Activated T-helper 2 cell treated with anti-CD3 and anti-CD28 coated beads, Interferon-gamma antibody, Interleukin-2, Interleukin-4, amounts not matched to agents 10 μg/mL and 5 μg/mL and 100 μg/mL, durations not matched to agents 14 hours and 24 hours and 36 hours (primary cell): ENCODE results near the gene PNPLA2. TPM values are rescaled to one million over a fixed set of nuclear protein-coding genes. Genes with fewer than 3 reads are reported as not detected.

Experiments
- DNase-seq: peaks from one replicate; pipeline ENCODE4 v3.0.0; 2021; ENCODE audit warnings: low spot score
- H3K27ac Mint-ChIP-seq: one replicate; pipeline ENCODE4 v1.8.0; 2021; ENCODE audit warnings: mixed read lengths
- H3K27me3 Mint-ChIP-seq: one replicate; pipeline ENCODE4 v1.8.0; 2021; ENCODE audit warnings: low read depth, mixed read lengths
- H3K36me3 Mint-ChIP-seq: one replicate; pipeline ENCODE4 v1.8.0; 2021; ENCODE audit warnings: low read depth, mixed read lengths
- H3K4me1 Mint-ChIP-seq: one replicate; pipeline ENCODE4 v1.8.0; 2021; ENCODE audit warnings: low read depth, mixed read lengths
- H3K4me3 Mint-ChIP-seq: one replicate; pipeline ENCODE4 v1.8.0; 2021; ENCODE audit warnings: low read depth, mild to moderate bottlenecking, moderate library complexity, mixed read lengths
- H3K9me3 Mint-ChIP-seq: one replicate; pipeline ENCODE4 v1.8.0; 2021; ENCODE audit warnings: mixed read lengths
- intact Hi-C: fragments of 100-400 bp; cut with micrococcal nuclease; formaldehyde crosslinking; loops from one replicate; pipeline ENCODE4 v1.15.1; 2023
- total RNA-seq: library from RNA; stranded (reverse); gene quantifications from 2 replicates; pipeline ENCODE4 v1.2.3, GENCODE V29; 2022

Gene PNPLA2
- total RNA-seq, 1 donor from 2014 or later = 56.1 TPM

DNA sequence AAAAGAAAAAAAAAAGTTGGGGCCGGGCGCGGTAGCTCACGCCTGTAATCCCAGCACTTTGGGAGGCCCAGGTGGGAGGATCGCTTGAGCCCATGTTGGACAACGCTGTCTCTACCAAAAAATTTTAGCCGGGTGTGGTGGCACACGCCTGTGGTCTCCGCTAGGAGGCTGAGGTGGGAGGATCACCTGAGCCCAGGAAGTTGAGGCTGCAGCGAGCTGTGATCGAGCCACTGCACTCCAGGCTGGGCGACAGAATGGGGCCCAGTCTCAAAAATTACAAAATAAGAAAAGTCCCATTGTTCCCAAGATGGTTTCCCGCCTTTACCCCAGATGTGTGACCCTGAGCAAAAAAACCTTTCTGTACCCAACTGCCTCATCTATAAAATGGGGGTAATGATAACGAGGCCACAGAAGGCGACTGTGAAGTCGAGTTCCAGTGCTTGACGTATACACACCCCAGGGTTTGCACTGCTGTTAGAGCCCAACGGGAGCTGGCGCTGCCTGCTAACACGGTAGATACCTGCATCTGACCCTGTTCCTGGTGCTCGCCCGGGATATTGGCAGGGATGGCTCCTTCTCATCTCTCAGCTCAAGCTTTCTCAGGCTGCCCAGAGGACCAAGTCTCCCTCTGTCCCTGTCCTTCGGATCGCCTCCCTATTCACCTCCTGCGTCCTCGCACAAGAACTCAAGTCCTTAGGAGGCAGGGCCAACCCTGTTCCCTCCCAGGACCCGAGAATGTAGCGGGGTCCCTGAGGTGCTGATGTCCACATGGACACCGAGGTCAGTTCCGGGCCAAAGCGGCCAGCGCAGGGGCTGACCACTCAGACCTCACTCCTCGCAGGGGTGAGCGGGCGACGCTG lies 10.1 kb upstream of the PNPLA2 start:
- no peak for DNase-seq
- Mint-ChIP-seq H3K4me3 (peak overlapping the region; percentile 90), H3K36me3 (peaks cover 40% of the 10 kb centered on the region), H3K27ac (peak overlapping the region; percentile 94), H3K4me1 (peaks cover 15% of the 10 kb centered on the region), H3K27me3 (no peaks in the 10 kb centered on the region), H3K9me3 (no peaks in the 10 kb centered on the region)
- intact Hi-C loops = loop anchor here (1.0 kb wide), 2 partner anchors 11 kb away; no protein-coding TSS in a partner anchor

DNA sequence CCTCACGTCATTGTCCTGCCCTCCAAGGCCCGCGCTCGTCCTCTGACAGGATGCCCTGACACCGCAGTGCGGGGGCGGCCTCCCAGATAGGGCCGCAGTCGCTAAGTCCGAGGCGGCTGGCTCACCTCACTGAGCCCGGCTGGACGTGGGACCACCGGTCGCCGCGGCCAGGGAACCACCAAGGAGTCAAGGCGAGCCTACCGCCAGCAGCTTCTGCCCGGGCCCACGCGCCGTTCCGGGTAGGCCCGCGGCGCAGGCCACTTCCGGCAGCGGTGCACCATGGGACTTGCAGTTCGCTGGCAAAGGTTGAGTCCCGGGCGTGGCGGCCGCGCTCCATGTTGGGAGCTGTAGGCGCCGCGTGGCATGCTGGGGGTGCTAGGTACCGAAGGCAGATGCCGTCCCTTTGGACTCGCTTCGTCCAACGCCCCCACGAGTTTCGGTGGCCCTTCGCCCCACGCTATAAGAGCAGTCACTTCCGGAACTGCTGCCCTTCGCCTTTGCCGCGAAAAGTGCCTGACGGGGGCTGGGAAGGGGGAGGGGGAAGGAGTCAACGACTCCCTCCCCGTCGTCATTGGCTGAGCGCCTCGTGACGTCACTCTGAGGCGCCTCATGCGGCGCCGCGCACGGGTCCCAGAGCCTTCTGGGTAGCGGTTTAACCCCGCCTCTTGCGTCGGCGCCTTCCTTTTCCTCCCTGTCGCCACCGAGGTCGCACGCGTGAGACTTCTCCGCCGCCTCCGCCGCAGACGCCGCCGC lies 9.3 kb upstream of the PNPLA2 start, which contains the start of gene RPLP2:
TSS of gene RPLP2 (plus strand) at position 681 of the 753 bp plus-strand sequence. CDS start 268 bp downstream, outside the sequence.
- H3K27me3 Mint-ChIP-seq = no peaks in the 10 kb centered on the region
- H3K27ac Mint-ChIP-seq = peak within 1 kb of the TSS; percentile 94
- DNase-seq = peak; percentile 95
- peak within 1 kb of the TSS; percentile 90 for H3K4me3 Mint-ChIP-seq
- H3K4me1 Mint-ChIP-seq = peaks cover 15% of the 10 kb centered on the region
- no peaks in the 10 kb centered on the region for H3K9me3 Mint-ChIP-seq
- H3K36me3 Mint-ChIP-seq = peaks cover 43% of the 10 kb centered on the region
- intact Hi-C loops = loop anchor here (1.0 kb wide), 2 partner anchors 10 to 12 kb away; no protein-coding TSS in a partner anchor

DNA sequence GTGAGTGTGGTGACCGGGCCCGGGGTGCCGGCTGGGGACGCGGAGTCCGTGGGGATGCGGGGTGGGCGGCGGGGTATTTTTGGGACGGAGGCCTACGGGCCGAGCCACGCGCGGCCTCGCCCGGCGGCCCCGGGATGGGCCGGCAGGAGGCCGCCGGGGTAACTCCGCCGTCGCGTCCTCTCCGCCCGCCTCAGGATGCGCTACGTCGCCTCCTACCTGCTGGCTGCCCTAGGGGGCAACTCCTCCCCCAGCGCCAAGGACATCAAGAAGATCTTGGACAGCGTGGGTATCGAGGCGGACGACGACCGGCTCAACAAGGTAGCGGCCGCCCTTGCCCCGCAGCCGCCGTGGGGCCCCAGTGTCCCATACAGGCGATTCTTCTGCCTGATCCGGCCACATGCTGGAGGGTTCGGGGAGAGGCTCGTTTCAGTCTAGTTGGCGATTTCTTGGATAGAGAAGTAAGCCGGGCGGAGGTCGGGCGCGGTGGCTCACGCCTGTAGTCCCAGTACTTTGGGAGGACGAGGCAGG lies 8.6 kb upstream of the PNPLA2 start:
- Mint-ChIP-seq H3K4me3 (peak overlapping the region; percentile 90), H3K9me3 (no peaks in the 10 kb centered on the region), H3K27ac (peak overlapping the region; percentile 94), H3K27me3 (no peaks in the 10 kb centered on the region), H3K36me3 (peaks cover 43% of the 10 kb centered on the region), H3K4me1 (peaks cover 15% of the 10 kb centered on the region)
- DNase-seq = no peak
- intact Hi-C loops = no loop called here

DNA sequence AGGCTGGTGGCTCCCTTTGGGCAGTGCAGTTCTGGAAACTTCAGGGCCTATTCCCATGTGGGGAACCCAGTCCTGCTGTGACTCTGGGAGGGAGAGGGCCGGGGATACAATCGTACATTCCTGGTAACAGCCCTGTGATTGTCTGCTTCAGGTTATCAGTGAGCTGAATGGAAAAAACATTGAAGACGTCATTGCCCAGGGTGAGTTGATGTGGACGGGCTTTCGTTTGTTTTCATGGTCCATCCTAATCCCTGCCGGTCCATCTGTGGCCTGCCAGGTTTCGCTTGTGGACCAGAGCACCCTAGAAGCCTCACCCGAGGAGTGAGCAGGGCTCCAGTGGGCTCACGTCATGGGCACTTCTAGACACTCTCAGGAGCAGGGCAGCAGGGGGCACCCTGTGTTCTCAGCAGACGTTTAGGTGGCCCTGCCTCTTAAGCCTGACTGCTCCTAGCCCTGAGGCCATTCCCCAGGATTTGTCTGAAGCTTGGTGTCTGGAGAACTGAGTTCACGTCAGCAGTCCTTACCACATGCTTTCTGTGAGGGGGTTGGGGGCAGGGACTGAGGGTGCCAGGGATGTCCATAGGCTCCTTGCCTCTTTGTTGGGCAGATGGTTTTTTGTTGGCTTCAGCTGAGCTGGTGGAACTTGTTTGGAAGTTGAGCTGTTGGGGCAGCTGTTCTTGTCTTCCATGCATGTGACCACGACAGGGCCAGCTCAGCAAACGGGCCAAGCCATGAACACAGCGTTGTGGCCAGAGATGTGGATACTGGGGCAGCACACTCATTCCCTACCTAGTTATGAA lies 7.1 kb upstream of the PNPLA2 start:
- Mint-ChIP-seq H3K4me1 (peaks cover 15% of the 10 kb centered on the region), H3K9me3 (no peaks in the 10 kb centered on the region), H3K27ac (peak overlapping the region; percentile 81), H3K27me3 (no peaks in the 10 kb centered on the region), H3K36me3 (peaks cover 46% of the 10 kb centered on the region), H3K4me3 (peak overlapping the region; percentile 90)
- DNase-seq = no peak
- intact Hi-C loops = no loop called here

DNA sequence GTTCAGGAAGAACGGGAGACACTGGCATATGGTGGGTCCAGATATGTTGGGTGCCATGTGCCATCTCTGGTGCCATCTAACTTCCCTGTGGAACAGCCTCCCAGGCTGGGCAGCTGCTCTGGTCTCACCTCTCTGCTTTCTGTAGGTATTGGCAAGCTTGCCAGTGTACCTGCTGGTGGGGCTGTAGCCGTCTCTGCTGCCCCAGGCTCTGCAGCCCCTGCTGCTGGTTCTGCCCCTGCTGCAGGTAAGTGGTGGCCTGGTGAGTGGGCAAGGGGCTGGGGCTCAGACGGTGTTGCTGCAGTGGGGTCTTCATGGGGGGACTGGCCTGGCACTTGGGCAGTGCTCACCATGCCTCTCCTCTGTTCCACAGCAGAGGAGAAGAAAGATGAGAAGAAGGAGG lies 6.3 kb upstream of the PNPLA2 start:
- Mint-ChIP-seq H3K4me1 (peaks cover 15% of the 10 kb centered on the region), H3K27me3 (no peaks in the 10 kb centered on the region), H3K4me3 (peak overlapping the region; percentile 37), H3K9me3 (no peaks in the 10 kb centered on the region), H3K27ac (peak overlapping the region; percentile 42), H3K36me3 (peaks cover 46% of the 10 kb centered on the region)
- intact Hi-C loops = no loop called here
- no peak for DNase-seq

DNA sequence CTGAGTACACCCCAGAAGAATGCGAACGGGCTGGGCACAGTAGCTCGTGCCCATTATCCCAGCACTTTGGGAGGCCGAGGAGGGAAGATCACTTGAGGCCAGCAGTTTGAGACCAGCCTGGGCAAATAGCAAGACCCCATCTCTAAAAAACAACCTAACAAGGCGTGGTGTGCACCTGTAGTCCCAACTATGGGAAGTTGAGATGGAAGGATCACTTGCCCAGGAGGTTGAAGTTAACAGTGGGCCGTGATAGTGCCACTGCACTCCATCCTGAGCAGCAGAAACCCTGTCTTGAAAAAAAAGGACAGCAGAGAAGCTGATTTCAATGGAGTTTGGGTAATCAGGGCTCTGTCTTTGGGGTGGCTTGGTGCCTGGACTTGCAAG lies 5.7 kb upstream of the PNPLA2 start:
- no peak overlapping the region for H3K4me3 Mint-ChIP-seq
- no peaks in the 10 kb centered on the region for H3K27me3 Mint-ChIP-seq
- DNase-seq = no peak
- peak overlapping the region; percentile 42 for H3K27ac Mint-ChIP-seq
- H3K9me3 Mint-ChIP-seq = no peaks in the 10 kb centered on the region
- intact Hi-C loops = no loop called here
- peaks cover 12% of the 10 kb centered on the region for H3K4me1 Mint-ChIP-seq
- peaks cover 42% of the 10 kb centered on the region for H3K36me3 Mint-ChIP-seq

DNA sequence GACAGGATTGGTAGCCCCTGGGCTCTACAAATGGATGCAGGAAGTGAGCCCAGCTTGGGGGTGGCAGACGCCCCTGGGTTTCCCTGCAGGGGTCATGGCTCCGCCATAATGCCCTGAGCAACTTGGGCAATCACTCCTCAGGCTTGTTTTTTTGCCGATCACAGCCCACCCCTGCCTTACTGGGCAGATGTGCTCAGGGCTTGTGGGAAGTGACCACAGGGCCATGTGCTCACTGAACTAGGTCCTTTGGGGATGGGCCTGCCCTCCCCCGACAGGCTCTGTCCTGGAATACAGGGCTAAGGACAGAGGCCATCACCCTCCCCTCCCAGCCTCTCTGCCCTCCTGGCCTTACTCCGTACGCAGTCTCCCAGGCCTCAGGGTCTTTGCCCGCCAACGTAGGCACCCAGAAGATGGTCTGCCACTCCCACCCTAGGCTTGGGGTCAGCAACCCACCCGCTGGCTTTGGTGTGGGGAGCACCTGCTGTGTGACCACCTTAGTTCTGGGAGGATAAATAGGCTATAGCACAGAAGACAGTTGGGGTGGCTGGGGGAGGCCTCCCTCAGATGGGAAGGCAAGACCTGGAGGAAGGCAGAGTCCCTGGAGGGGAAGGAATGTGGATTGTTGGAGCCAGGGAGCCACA lies 5.1 kb upstream of the PNPLA2 start:
- intact Hi-C loops = no loop called here
- DNase-seq = no peak
- Mint-ChIP-seq H3K9me3 (no peaks in the 10 kb centered on the region), H3K27ac (no peak overlapping the region), H3K36me3 (peaks cover 42% of the 10 kb centered on the region), H3K4me1 (peaks cover 13% of the 10 kb centered on the region), H3K4me3 (no peak overlapping the region), H3K27me3 (no peaks in the 10 kb centered on the region)

DNA sequence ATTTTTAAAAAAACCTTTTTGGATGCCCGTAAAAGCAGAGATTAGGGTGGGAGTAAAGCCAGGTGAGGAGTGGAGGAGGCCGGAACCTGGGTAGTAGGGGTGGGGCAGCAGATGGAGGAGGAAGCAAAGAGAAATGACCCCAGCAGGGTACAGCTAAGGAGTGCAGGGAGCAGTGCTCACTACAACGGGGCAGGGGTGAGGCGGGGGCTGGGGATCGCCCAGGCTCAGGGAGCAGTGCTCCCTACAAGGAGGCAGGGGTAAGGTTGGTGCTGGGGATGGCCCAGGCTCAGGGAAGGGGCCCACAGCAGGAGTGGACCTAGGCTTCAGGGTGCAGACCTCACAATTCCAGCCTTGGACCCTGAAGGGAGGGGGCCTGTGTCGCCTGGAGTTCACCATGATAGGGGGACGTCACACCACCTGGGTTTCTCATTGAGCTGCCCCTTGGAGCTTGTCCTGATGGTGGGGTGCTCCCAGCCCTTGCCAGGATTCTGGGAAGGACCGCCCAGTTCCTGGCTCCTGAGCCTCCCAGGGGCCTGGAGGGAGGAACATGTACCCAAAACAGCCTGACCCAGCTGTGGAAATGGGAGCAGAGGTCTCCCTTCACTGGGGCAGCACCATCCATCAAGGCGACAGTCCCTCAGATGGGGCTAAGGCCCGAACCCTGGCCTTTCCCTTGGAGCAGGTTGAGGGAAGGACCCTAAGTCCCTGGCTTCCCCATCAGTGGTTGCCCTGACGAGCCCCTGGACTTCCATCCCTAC lies 2.9 kb upstream of the PNPLA2 start:
- peaks cover 15% of the 10 kb centered on the region for H3K4me1 Mint-ChIP-seq
- H3K4me3 Mint-ChIP-seq = peak overlapping the region; percentile 45
- no peak overlapping the region for H3K27ac Mint-ChIP-seq
- intact Hi-C loops = loop anchor here (5.0 kb wide), 1 partner anchor 609 kb away; the partner anchor contains the start of genes BET1L and RIC8A
- H3K27me3 Mint-ChIP-seq = no peaks in the 10 kb centered on the region
- peaks cover 32% of the 10 kb centered on the region for H3K36me3 Mint-ChIP-seq
- DNase-seq = no peak
- H3K9me3 Mint-ChIP-seq = no peaks in the 10 kb centered on the region

DNA sequence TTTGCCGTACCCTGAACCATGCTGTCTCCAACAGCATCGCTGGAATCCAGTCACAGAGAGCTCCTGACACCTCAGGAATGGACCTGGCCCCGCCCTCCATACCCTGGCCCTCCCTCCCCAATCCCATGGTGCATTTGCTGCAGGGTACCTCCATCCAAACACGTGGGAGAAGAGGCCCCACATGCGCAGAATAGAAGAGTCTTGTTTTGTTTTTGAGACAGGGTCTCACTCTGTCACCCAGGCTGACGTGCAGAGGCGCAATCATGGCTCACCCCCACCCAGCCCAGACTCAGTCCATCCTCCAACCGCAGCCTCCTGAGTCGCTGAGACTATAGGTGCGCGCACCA lies 2.3 kb upstream of the PNPLA2 start:
- no peak overlapping the region for H3K27ac Mint-ChIP-seq

DNA sequence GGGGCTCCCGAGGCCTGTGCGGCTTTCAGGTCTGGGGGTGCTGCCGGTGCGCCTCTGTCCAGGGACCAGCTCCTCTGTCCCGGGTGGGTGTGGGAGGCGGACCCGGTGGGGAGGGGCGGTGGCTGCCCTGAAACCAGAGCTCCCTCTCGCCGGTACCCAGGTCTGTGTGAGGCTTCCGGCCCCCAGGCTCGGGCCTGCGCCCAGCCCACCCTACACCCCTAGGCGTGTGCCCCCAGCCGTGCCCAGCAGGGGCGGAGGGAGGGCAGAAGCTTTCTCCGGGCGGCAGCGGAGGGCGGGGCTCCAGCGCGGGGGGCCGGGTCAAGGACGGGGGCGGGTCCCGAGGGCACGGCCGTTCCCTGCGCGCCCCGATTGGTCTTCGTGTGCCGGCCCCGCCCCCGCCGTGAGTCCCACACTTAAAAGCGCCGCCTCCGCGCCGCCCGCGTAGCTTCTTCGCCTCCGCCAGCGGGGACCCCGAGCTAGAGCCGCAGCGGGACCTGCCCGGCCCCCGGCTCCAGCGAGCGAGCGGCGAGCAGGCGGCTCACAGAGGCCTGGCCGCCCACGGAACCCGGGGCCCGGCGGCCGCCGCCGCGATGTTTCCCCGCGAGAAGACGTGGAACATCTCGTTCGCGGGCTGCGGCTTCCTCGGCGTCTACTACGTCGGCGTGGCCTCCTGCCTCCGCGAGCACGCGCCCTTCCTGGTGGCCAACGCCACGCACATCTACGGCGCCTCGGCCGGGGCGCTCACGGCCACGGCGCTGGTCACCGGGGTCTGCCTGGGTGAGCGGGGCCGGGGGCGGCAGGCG lies 616 bp downstream of the PNPLA2 start:
- Mint-ChIP-seq H3K27me3 (no peaks in the 10 kb centered on the region), H3K4me3 (peak overlapping the region; percentile 80), H3K9me3 (no peaks in the 10 kb centered on the region), H3K27ac (peak overlapping the region; percentile 62), H3K36me3 (peaks cover 8% of the 10 kb centered on the region), H3K4me1 (peaks cover 8% of the 10 kb centered on the region)
- intact Hi-C loops = loop anchor here (1.0 to 5.0 kb wide), 2 partner anchors 10 to 612 kb away; partner anchors contain the start of genes BET1L, RIC8A and RPLP2
- DNase-seq = peak; percentile 87

More for the DNA sequence above, 2.3 kb upstream of the PNPLA2 start:
- no peaks in the 10 kb centered on the region for H3K27me3 Mint-ChIP-seq
- DNase-seq = no peak
- intact Hi-C loops = loop anchor here (5.0 kb wide), 1 partner anchor 609 kb away; the partner anchor contains the start of genes BET1L and RIC8A
- H3K36me3 Mint-ChIP-seq = peaks cover 27% of the 10 kb centered on the region
- peak overlapping the region; percentile 45 for H3K4me3 Mint-ChIP-seq
- H3K4me1 Mint-ChIP-seq = peaks cover 13% of the 10 kb centered on the region
- no peaks in the 10 kb centered on the region for H3K9me3 Mint-ChIP-seq
